ENCODE data around the gene PGAM4. TPM values are rescaled to one million over a fixed set of nuclear protein-coding genes. Genes with fewer than 3 reads are reported as not detected.
"Not testable (repeated sequence)": the region's sequence is repeated elsewhere in the genome, so short reads cannot be mapped to it uniquely, and the experiment has no call there.

The PGAM4 gene
- total RNA-seq, 2 experiments from 2014 or later = not detected

- Histone ChIP-seq H3K9me3 (ENCODE audit: control insufficient read depth in 1 of 2, insufficient read depth in 1 of 2, low read length in 2 of 2) (no peaks in the 10 kb centered on the region), H3K27me3 (ENCODE audit: control insufficient read depth in 1 of 2, insufficient read depth in 2 of 2, low read length in 2 of 2) (no peaks in the 10 kb centered on the region), H3K36me3 (ENCODE audit: insufficient read depth, low read length) (no peaks in the 10 kb centered on the region), H3K4me3 (ENCODE audit: low read length) (no peak overlapping the region), H3K27ac (ENCODE audit: low read depth in 1 of 2, low read length in 2 of 2) (no peak overlapping the region), H3K4me1 (ENCODE audit: insufficient read depth, low read length) (peaks cover 4% of the 10 kb centered on the region)
- H3K36me3 Mint-ChIP-seq (ENCODE audit: low read depth) = no peaks in the 10 kb centered on the region
- intact Hi-C loops (cut with DNase I, micrococcal nuclease) = no loop called here
- H3K9me3 Mint-ChIP-seq = no peaks in the 10 kb centered on the region
- DNase-seq (no peak), ATAC-seq (ENCODE audit: poor library complexity) (no peak)
- no peaks in the 10 kb centered on the region for H3K27me3 Mint-ChIP-seq
- H3K4me3 Mint-ChIP-seq = no peak overlapping the region
- peaks cover 11% of the 10 kb centered on the region for H3K4me1 Mint-ChIP-seq (ENCODE audit: low read depth)
- no peak for TF ChIP-seq CTCF (IDR thresholded peaks at IDR 0.05)
- POLR2A ChIA-PET = interaction anchor here (0.7 kb wide), 1 partner anchor 67 kb away, joined by 4 read pairs; no protein-coding TSS in a partner anchor
- H3K27ac Mint-ChIP-seq = no peak overlapping the region
- CTCF ChIA-PET = no interaction called here
Measured at GRCh38 chrX:77946571-77946970, 22.9 kb downstream of the PGAM4 start.

- peaks cover 14% of the 10 kb centered on the region for H3K4me1 Mint-ChIP-seq (ENCODE audit: low read depth)
- no peak overlapping the region for H3K27ac Mint-ChIP-seq
- ChIA-PET CTCF (interaction anchor here (1.3 kb wide), 1 partner anchor 18 kb away, joined by 3 read pairs; no protein-coding TSS in a partner anchor), POLR2A (interaction anchor here (0.6 kb wide), 1 partner anchor 337 kb away, joined by 3 read pairs; no protein-coding TSS in a partner anchor)
- Histone ChIP-seq H3K27ac (ENCODE audit: low read depth in 1 of 2, low read length in 2 of 2) (no peak overlapping the region), H3K4me1 (ENCODE audit: insufficient read depth, low read length) (peaks cover 4% of the 10 kb centered on the region), H3K27me3 (ENCODE audit: control insufficient read depth in 1 of 2, insufficient read depth in 2 of 2, low read length in 2 of 2) (no peaks in the 10 kb centered on the region), H3K36me3 (ENCODE audit: insufficient read depth, low read length) (no peaks in the 10 kb centered on the region), H3K9me3 (ENCODE audit: control insufficient read depth in 1 of 2, insufficient read depth in 1 of 2, low read length in 2 of 2) (no peaks in the 10 kb centered on the region), H3K4me3 (ENCODE audit: low read length) (no peak overlapping the region)
- H3K4me3 Mint-ChIP-seq = no peak overlapping the region
- no peaks in the 10 kb centered on the region for H3K27me3 Mint-ChIP-seq
- no peaks in the 10 kb centered on the region for H3K36me3 Mint-ChIP-seq (ENCODE audit: low read depth)
- H3K9me3 Mint-ChIP-seq = no peaks in the 10 kb centered on the region
- no peak for ATAC-seq (ENCODE audit: poor library complexity)
- peak in 1 of 14 experiments; percentile 3 for DNase-seq
- no peak for TF ChIP-seq CTCF (IDR thresholded peaks at IDR 0.05)
- intact Hi-C loops (cut with DNase I, micrococcal nuclease) = no loop called here
Measured at GRCh38 chrX:77945910-77946545, 23.4 kb downstream of the PGAM4 start.

- H3K9me3 ChIP-seq (ENCODE audit: control insufficient read depth in 1 of 2, insufficient read depth in 1 of 2, low read length in 2 of 2); H3K27me3 ChIP-seq (ENCODE audit: control insufficient read depth in 1 of 2, insufficient read depth in 2 of 2, low read length in 2 of 2); H3K27ac ChIP-seq (ENCODE audit: low read depth in 1 of 2, low read length in 2 of 2); ATAC-seq (ENCODE audit: poor library complexity); H3K27ac Mint-ChIP-seq; H3K36me3 Mint-ChIP-seq (ENCODE audit: low read depth); H3K27me3 Mint-ChIP-seq; H3K4me3 Mint-ChIP-seq; H3K4me1 ChIP-seq (ENCODE audit: insufficient read depth, low read length); POLR2A ChIA-PET; DNase-seq; H3K9me3 Mint-ChIP-seq; intact Hi-C loops (cut with DNase I, micrococcal nuclease); H3K36me3 ChIP-seq (ENCODE audit: insufficient read depth, low read length); H3K4me3 ChIP-seq (ENCODE audit: low read length): not testable (repeated sequence)
- CTCF ChIA-PET = interaction anchor here (1.3 kb wide), 1 partner anchor 17 kb away, joined by 3 read pairs; no protein-coding TSS in a partner anchor
- peaks cover 14% of the 10 kb centered on the region for H3K4me1 Mint-ChIP-seq (ENCODE audit: low read depth)
Measured at GRCh38 chrX:77945031-77945430, 24.4 kb downstream of the PGAM4 start.

Data from CD4-positive, alpha-beta T cell (primary cell).